Measurements from ENCODE around the gene FMN2.
A peak's percentile ranks its signal among the peaks of the same experiment; 100 is the strongest.

The FMN2 gene

GRCh38 chr1:240280560-240281322, 189.1 kb downstream of the FMN2 start:
- TF ChIP-seq CTCF (IDR thresholded peaks at IDR 0.05; ENCODE audit: insufficient read depth, low read depth, low read length, missing control alignments), result no peak
- DNase-seq (ENCODE audit: low read depth), result no peak
- H3K4me3 ChIP-seq (ENCODE audit: low read length), result no peak overlapping the region

- TF ChIP-seq CTCF (IDR thresholded peaks at IDR 0.05; ENCODE audit: insufficient read depth, low read depth, low read length, missing control alignments), result no peak
- H3K4me3 ChIP-seq (ENCODE audit: low read length), result no peak overlapping the region
- DNase-seq (ENCODE audit: low read depth), result peak; percentile 65
Observed at GRCh38 chr1:240282061-240282830, 190.6 kb downstream of the FMN2 start.

- no peak for TF ChIP-seq CTCF (IDR thresholded peaks at IDR 0.05; ENCODE audit: insufficient read depth, low read depth, low read length, missing control alignments)
- no peak overlapping the region for H3K4me3 ChIP-seq (ENCODE audit: low read length)
- peak; percentile 5 for DNase-seq (ENCODE audit: low read depth)
Observed at GRCh38 chr1:240284656-240285414, 193.2 kb downstream of the FMN2 start.

- TF ChIP-seq CTCF (IDR thresholded peaks at IDR 0.05; ENCODE audit: insufficient read depth, low read depth, low read length, missing control alignments), result no peak
- peak; percentile 67 for DNase-seq (ENCODE audit: low read depth)
- H3K4me3 ChIP-seq (ENCODE audit: low read length), result no peak overlapping the region
Observed at GRCh38 chr1:240285540-240285939, 193.9 kb downstream of the FMN2 start.

GRCh38 chr1:240287722-240288121, 196.0 kb downstream of the FMN2 start:
- no peak for DNase-seq (ENCODE audit: low read depth)
- TF ChIP-seq CTCF (IDR thresholded peaks at IDR 0.05; ENCODE audit: insufficient read depth, low read depth, low read length, missing control alignments), result no peak
- no peak overlapping the region for H3K4me3 ChIP-seq (ENCODE audit: low read length)

GRCh38 chr1:240293706-240294105, 202.0 kb downstream of the FMN2 start:
- no peak for DNase-seq (ENCODE audit: low read depth)
- no peak overlapping the region for H3K4me3 ChIP-seq (ENCODE audit: low read length)
- no peak for TF ChIP-seq CTCF (IDR thresholded peaks at IDR 0.05; ENCODE audit: insufficient read depth, low read depth, low read length, missing control alignments)
